Thyroid gland (tissue), 4 donors: ENCODE data around the gene DENND1A. TPM values are rescaled to one million over a fixed set of nuclear protein-coding genes. Genes with fewer than 3 reads are reported as not detected.

Source experiments
- DNase-seq, 2 donors: peaks; one replicate each; pipeline ENCODE4 v3.0.0-alpha.2; 2019
- H3K27ac ChIP-seq, 3 donors: fragments of 200-600 bp; sonication (generic); 1 replicate in 2 of 3; 2 replicates in 1 of 3; pipeline ENCODE4 v1.5.1; 2016 to 2019; ENCODE audit warnings: mild to moderate bottlenecking in 1 of 3, moderate library complexity in 1 of 3
- H3K27me3 ChIP-seq: fragments of 200-600 bp; sonication (generic); one replicate; pipeline ENCODE4 v1.5.1; 2019
- H3K36me3 ChIP-seq, 2 donors: fragments of 200-600 bp; sonication (generic); one replicate each; pipeline ENCODE4 v1.5.1; 2016 to 2019
- H3K4me1 ChIP-seq, 2 donors: fragments of 200-600 bp; sonication (generic); one replicate each; pipeline ENCODE4 v1.5.1; 2017 to 2019
- H3K4me3 ChIP-seq, 3 donors: fragments of 200-600 bp; sonication (generic); replicated peaks in 1 of 3; 1 replicate in 2 of 3; 2 replicates in 1 of 3; pipeline ENCODE4 v1.5.1; 2016; ENCODE audit warnings: mild to moderate bottlenecking in 1 of 3
- H3K9me3 ChIP-seq: fragments of 200-600 bp; sonication (generic); one replicate; pipeline ENCODE4 v1.5.1; 2017
- CTCF ChIP-seq, 6 experiments: fragments of 200-600 bp in 3 of 6; fragments of 450-650 bp in 3 of 6; sonication (generic) in 3 of 6; IDR thresholded peaks; one replicate each; pipeline ENCODE4 v1.5.1; 2016 to 2019; ENCODE audit warnings: antibody characterized with exemption in 6 of 6, mild to moderate bottlenecking in 2 of 6, inconsistent platforms in 1 of 6, moderate library complexity in 1 of 6
- POLR2A ChIP-seq, 2 donors: fragments of 450-650 bp; IDR thresholded peaks; one replicate each; pipeline ENCODE4 v1.6.1; 2017; ENCODE audit warnings: antibody characterized with exemption in 2 of 2, mild to moderate bottlenecking in 2 of 2, moderate library complexity in 1 of 2
- WGBS, 2 donors: methylation state at CpG; one replicate each; pipeline ENCODE4 v1.1.5; 2017; 5-methylcytosine and 5-hydroxymethylcytosine counted together
- intact Hi-C: fragments of 100-400 bp; cut with DNase I; formaldehyde crosslinking; loops from one replicate; pipeline ENCODE4 v1.15.1; 2023
- total RNA-seq, 4 donors: library from RNA; depleted of rRNA; stranded (reverse); fragments of >200 nt; gene quantifications; one replicate each; pipeline ENCODE4 v1.2.3, GENCODE V29; 2016

DENND1A gene
- total RNA-seq, 4 donors from 2014 or later = 18.8 to 34.4 (median 28.2) TPM

- intact Hi-C loops = no loop called here
- H3K4me3 ChIP-seq = no peak overlapping the region
- WGBS, 2 donors = 83 to 96% methylated on average over 8 to 14 of the region's 14 CpGs
- H3K27me3 ChIP-seq = peaks cover 3% of the 10 kb centered on the region
- DNase-seq = no peak
- no peak for TF ChIP-seq CTCF (IDR thresholded peaks at IDR 0.05)
- TF ChIP-seq POLR2A (IDR thresholded peaks at IDR 0.05) = no peak
- H3K27ac ChIP-seq = no peak overlapping the region
- H3K4me1 ChIP-seq = peaks cover 0 to 24% of the 10 kb centered on the region in 2 donors
- H3K36me3 ChIP-seq = no peaks in the 10 kb centered on the region
- no peaks in the 10 kb centered on the region for H3K9me3 ChIP-seq
These were observed 557.9 kb downstream of the DENND1A start for GRCh38 chr9:123371805-123372590.

GRCh38 chr9:123371228-123371584 is 558.7 kb downstream of the DENND1A start:
- Histone ChIP-seq H3K27ac (no peak overlapping the region), H3K27me3 (peaks cover 3% of the 10 kb centered on the region), H3K4me3 (no peak overlapping the region), H3K36me3 (no peaks in the 10 kb centered on the region), H3K4me1 (peaks cover 0 to 24% of the 10 kb centered on the region in 2 donors), H3K9me3 (no peaks in the 10 kb centered on the region)
- no peak for DNase-seq
- intact Hi-C loops = no loop called here
- TF ChIP-seq CTCF (IDR thresholded peaks at IDR 0.05) (no peak), POLR2A (IDR thresholded peaks at IDR 0.05) (no peak)
- 84 to 89% methylated on average over 6 to 17 of the region's 18 CpGs for WGBS, 2 donors

- no peak for TF ChIP-seq POLR2A (IDR thresholded peaks at IDR 0.05)
- no peak for TF ChIP-seq CTCF (IDR thresholded peaks at IDR 0.05)
- DNase-seq = no peak
- Histone ChIP-seq H3K4me1 (peaks cover 0 to 21% of the 10 kb centered on the region in 2 donors), H3K9me3 (no peaks in the 10 kb centered on the region), H3K4me3 (no peak overlapping the region), H3K36me3 (no peaks in the 10 kb centered on the region), H3K27me3 (peaks cover 3% of the 10 kb centered on the region), H3K27ac (no peak overlapping the region)
- 72 to 91% methylated on average over 8 to 23 of the region's 29 CpGs for WGBS, 2 donors
- intact Hi-C loops = no loop called here
These were observed 559.2 kb downstream of the DENND1A start for GRCh38 chr9:123370526-123371227.

- Histone ChIP-seq H3K27me3 (peaks cover 3% of the 10 kb centered on the region), H3K27ac (no peak overlapping the region), H3K4me1 (peaks cover 0 to 15% of the 10 kb centered on the region in 2 donors), H3K36me3 (no peaks in the 10 kb centered on the region), H3K9me3 (no peaks in the 10 kb centered on the region), H3K4me3 (no peak overlapping the region)
- 94 to 95% methylated on average over 9 to 13 of the region's 13 CpGs for WGBS, 2 donors
- TF ChIP-seq POLR2A (IDR thresholded peaks at IDR 0.05) (no peak), CTCF (IDR thresholded peaks at IDR 0.05) (no peak)
- DNase-seq = no peak
- intact Hi-C loops = no loop called here
These were observed 559.8 kb downstream of the DENND1A start for GRCh38 chr9:123370108-123370507.

- TF ChIP-seq POLR2A (IDR thresholded peaks at IDR 0.05) (no peak), CTCF (IDR thresholded peaks at IDR 0.05) (no peak)
- H3K9me3 ChIP-seq = no peaks in the 10 kb centered on the region
- H3K27me3 ChIP-seq = peaks cover 3% of the 10 kb centered on the region
- H3K4me3 ChIP-seq = no peak overlapping the region
- intact Hi-C loops = no loop called here
- no peaks in the 10 kb centered on the region for H3K36me3 ChIP-seq
- H3K27ac ChIP-seq = no peak overlapping the region
- H3K4me1 ChIP-seq = peaks cover 0 to 9% of the 10 kb centered on the region in 2 donors
- DNase-seq = no peak
- WGBS, 2 donors = 84 to 89% methylated on average over 3 of the region's 3 CpGs
These were observed 560.6 kb downstream of the DENND1A start for GRCh38 chr9:123369296-123369695.
